Endodermal cell (in vitro differentiated cells): ENCODE measurements around the gene KCNK2. TPM values are rescaled to one million over a fixed set of nuclear protein-coding genes. Genes with fewer than 3 reads are reported as not detected.

Experiments used
- DNase-seq: peaks from one replicate; pipeline ENCODE4 v3.0.0-alpha.2; 2017
- H3K27ac ChIP-seq: 2 replicates; pipeline ENCODE4 v1.5.1; 2013; ENCODE audit warnings: mild to moderate bottlenecking, low read depth, low read length, moderate library complexity
- H3K27me3 ChIP-seq: 2 replicates; pipeline ENCODE4 v1.6.1; 2013; ENCODE audit warnings: mild to moderate bottlenecking, low read length, moderate library complexity; ENCODE audit not compliant: insufficient read depth, control insufficient read depth, poor library complexity, severe bottlenecking
- H3K36me3 ChIP-seq: 2 replicates; pipeline ENCODE4 v1.7.0; 2013; ENCODE audit warnings: mild to moderate bottlenecking, low read length, moderate library complexity; ENCODE audit not compliant: control insufficient read depth, insufficient read depth
- H3K4me1 ChIP-seq: one replicate; pipeline ENCODE4 v1.7.0; 2013; ENCODE audit warnings: low read length; ENCODE audit not compliant: control insufficient read depth, insufficient read depth
- H3K4me3 ChIP-seq: 2 replicates; pipeline ENCODE4 v1.5.1; 2013; ENCODE audit warnings: mild to moderate bottlenecking, low read length, moderate library complexity
- H3K9ac ChIP-seq: 2 replicates; pipeline ENCODE4 v1.6.1; 2013; ENCODE audit warnings: mild to moderate bottlenecking, low read length, moderate library complexity; ENCODE audit not compliant: poor library complexity, severe bottlenecking; ENCODE audit errors: extremely low read depth
- H3K9me3 ChIP-seq: 2 replicates; pipeline ENCODE4 v1.6.1; 2013; ENCODE audit warnings: mild to moderate bottlenecking, low read length, moderate library complexity; ENCODE audit not compliant: control insufficient read depth
- H3K27ac Mint-ChIP-seq: 2 replicates; pipeline ENCODE4 v1.8.0; 2020; ENCODE audit warnings: mixed read lengths
- H3K27me3 Mint-ChIP-seq: 2 replicates; pipeline ENCODE4 v1.8.0; 2021; ENCODE audit warnings: mild to moderate bottlenecking, mixed read lengths; ENCODE audit not compliant: insufficient read depth
- H3K36me3 Mint-ChIP-seq: 2 replicates; pipeline ENCODE4 v1.8.0; 2020; ENCODE audit warnings: low read depth, mixed read lengths
- H3K4me1 Mint-ChIP-seq: 2 replicates; pipeline ENCODE4 v1.8.0; 2020; ENCODE audit warnings: mixed read lengths
- H3K4me3 Mint-ChIP-seq: 2 replicates; pipeline ENCODE4 v1.8.0; 2020; ENCODE audit warnings: mild to moderate bottlenecking, moderate library complexity, mixed read lengths
- H3K9me3 Mint-ChIP-seq: 2 replicates; pipeline ENCODE4 v1.8.0; 2020; ENCODE audit warnings: mild to moderate bottlenecking, mixed read lengths
- WGBS, 2 experiments: methylation state at CpG; one replicate each; pipeline versions ENCODE4 v1.1.5 to v1.1.7; 2013; ENCODE audit warnings: missing lambda C conversion rate in 2 of 2, mixed read lengths in 1 of 2; ENCODE audit not compliant: insufficient coverage in 1 of 2, insufficient read length in 1 of 2; 5-methylcytosine and 5-hydroxymethylcytosine counted together
- total RNA-seq, 2 donors: library from RNA; stranded (reverse); fragmentation: NEBNext Ultra II Directional in 1 of 2; extraction: Animal tissue kit (Norgen Biotek cat#: 25700) in 1 of 2; gene quantifications; 2 replicates in 1 of 2; 3 replicates in 1 of 2; pipeline ENCODE4 v1.2.1, GENCODE V29; 2021
- TF ChIP-seq, protein P1 (sequence below): fragments of 200-600 bp; sonication (generic); conservative IDR thresholded peaks from 2 replicates; pipeline ENCODE4 v1.5.0; 2021; ENCODE audit warnings: antibody characterized with exemption, mild to moderate bottlenecking

Gene KCNK2
- total RNA-seq, 2 donors from 2014 or later = 0.15 TPM; not detected in 1

DNA sequence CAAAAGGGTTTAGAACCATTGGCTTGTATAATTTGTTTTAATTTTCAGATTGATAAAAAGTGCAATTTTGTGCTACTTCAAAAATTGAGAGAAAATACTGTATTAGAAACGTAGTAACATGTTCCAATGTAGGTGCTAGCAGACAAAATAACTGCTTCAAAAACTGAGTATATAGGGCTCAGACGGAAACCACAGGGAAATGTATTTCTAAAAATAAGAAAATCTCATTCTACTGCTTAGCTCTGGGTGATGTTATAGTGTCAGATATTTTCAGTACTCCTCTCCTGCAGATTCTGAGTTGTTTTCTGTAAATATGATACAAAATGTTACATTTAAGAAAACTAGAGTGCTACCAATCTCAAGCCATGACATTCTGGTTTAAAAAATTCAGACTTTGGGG, 55.4 kb downstream of the KCNK2 start:
- Mint-ChIP-seq H3K27ac (no peak overlapping the region), H3K27me3 (no peaks in the 10 kb centered on the region), H3K4me3 (no peak overlapping the region), H3K36me3 (no peaks in the 10 kb centered on the region), H3K4me1 (no peaks in the 10 kb centered on the region), H3K9me3 (peaks cover 4% of the 10 kb centered on the region)
- TF ChIP-seq, protein P1, sequence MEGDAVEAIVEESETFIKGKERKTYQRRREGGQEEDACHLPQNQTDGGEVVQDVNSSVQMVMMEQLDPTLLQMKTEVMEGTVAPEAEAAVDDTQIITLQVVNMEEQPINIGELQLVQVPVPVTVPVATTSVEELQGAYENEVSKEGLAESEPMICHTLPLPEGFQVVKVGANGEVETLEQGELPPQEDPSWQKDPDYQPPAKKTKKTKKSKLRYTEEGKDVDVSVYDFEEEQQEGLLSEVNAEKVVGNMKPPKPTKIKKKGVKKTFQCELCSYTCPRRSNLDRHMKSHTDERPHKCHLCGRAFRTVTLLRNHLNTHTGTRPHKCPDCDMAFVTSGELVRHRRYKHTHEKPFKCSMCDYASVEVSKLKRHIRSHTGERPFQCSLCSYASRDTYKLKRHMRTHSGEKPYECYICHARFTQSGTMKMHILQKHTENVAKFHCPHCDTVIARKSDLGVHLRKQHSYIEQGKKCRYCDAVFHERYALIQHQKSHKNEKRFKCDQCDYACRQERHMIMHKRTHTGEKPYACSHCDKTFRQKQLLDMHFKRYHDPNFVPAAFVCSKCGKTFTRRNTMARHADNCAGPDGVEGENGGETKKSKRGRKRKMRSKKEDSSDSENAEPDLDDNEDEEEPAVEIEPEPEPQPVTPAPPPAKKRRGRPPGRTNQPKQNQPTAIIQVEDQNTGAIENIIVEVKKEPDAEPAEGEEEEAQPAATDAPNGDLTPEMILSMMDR = no peak
- DNase-seq = no peak
- 50 to 100% methylated on average over 1 to 2 of the region's 2 CpGs for WGBS, 2 experiments
- H3K9ac ChIP-seq = no peak overlapping the region
- no peaks in the 10 kb centered on the region for H3K27me3 ChIP-seq
- no peaks in the 10 kb centered on the region for H3K4me1 ChIP-seq
- H3K9me3 ChIP-seq = peaks cover 4% of the 10 kb centered on the region
- no peak overlapping the region for H3K4me3 ChIP-seq
- no peak overlapping the region for H3K27ac ChIP-seq
- no peaks in the 10 kb centered on the region for H3K36me3 ChIP-seq

DNA sequence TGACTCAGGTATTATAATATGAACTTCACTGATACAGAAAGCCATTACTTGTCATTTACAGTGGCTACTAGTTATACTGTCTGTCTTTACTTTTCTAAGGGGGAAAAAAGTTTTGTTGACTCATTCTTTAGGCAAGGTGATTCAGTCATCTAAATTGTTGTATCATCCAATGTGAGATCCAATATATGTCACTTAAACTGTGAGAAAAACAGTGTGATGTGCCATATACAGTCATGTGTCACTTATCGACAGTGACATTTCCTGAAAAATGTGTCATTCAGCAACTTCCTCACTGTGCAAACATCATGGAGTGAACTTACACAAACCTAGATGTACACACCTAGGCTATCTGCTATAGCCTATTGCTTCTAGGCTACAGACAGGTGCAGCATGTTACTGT, 57.6 kb downstream of the KCNK2 start:
- H3K4me3 ChIP-seq = no peak overlapping the region
- TF ChIP-seq, protein P1 = no peak
- no peak overlapping the region for H3K27ac ChIP-seq
- peaks cover 4% of the 10 kb centered on the region for H3K9me3 ChIP-seq
- Mint-ChIP-seq H3K36me3 (no peaks in the 10 kb centered on the region), H3K27me3 (no peaks in the 10 kb centered on the region), H3K9me3 (peaks cover 4% of the 10 kb centered on the region), H3K4me3 (no peak overlapping the region), H3K27ac (no peak overlapping the region), H3K4me1 (no peaks in the 10 kb centered on the region)
- no peak overlapping the region for H3K9ac ChIP-seq
- H3K27me3 ChIP-seq = no peaks in the 10 kb centered on the region
- DNase-seq = no peak
- no peaks in the 10 kb centered on the region for H3K4me1 ChIP-seq
- WGBS, 2 experiments = 83 to 100% methylated on average over 1 of the region's 1 CpG
- H3K36me3 ChIP-seq = no peaks in the 10 kb centered on the region

DNA sequence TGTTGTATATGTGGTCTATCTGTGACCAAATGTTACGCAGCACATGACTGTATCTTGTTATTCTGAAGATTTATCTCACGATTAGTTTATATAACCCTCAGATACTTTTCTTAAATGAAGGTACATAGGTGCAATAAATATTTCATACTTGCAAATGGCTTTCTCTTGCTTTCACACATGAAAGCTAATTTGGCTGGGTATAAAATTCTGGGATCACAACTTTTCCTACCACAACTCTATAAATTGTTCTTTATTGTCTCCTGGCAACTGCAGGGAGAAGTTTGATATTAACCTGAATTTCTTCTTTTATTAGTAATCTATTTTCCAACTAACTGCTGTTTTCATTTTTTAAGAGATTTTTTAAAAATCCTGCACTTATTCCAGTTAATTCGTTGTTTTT, 58.9 kb downstream of the KCNK2 start:
- H3K9me3 ChIP-seq = peaks cover 4% of the 10 kb centered on the region
- H3K36me3 ChIP-seq = no peaks in the 10 kb centered on the region
- H3K36me3 Mint-ChIP-seq = no peaks in the 10 kb centered on the region
- 88% methylated on average over 3 of the region's 3 CpGs; no CpG with 5 or more reads in 1 of the 2 experiments for WGBS, 2 experiments
- H3K27me3 ChIP-seq = no peaks in the 10 kb centered on the region
- no peak overlapping the region for H3K4me3 Mint-ChIP-seq
- TF ChIP-seq, protein P1 = no peak
- H3K4me3 ChIP-seq = no peak overlapping the region
- no peaks in the 10 kb centered on the region for H3K4me1 Mint-ChIP-seq
- no peak overlapping the region for H3K9ac ChIP-seq
- no peaks in the 10 kb centered on the region for H3K27me3 Mint-ChIP-seq
- no peak overlapping the region for H3K27ac Mint-ChIP-seq
- no peak for DNase-seq
- H3K9me3 Mint-ChIP-seq = peaks cover 4% of the 10 kb centered on the region
- no peaks in the 10 kb centered on the region for H3K4me1 ChIP-seq
- no peak overlapping the region for H3K27ac ChIP-seq
